Retinal pigment epithelial cell (primary cell): ENCODE measurements around the gene SDS.

ENCODE experiments used
- DNase-seq: peaks from one replicate; pipeline ENCODE4 v3.0.0-alpha.2; 2010; ENCODE audit warnings: low read depth
- H3K4me3 ChIP-seq: 2 replicates; pipeline ENCODE4 v1.5.1; 2011; ENCODE audit warnings: mild to moderate bottlenecking, low read length, control low read depth, moderate library complexity
- TF ChIP-seq, protein P1 (sequence below): conservative IDR thresholded peaks from 2 replicates; pipeline ENCODE4 v1.5.1; 2011; ENCODE audit warnings: low read depth, low read length, control low read depth, inconsistent platforms

SDS gene

DNA sequence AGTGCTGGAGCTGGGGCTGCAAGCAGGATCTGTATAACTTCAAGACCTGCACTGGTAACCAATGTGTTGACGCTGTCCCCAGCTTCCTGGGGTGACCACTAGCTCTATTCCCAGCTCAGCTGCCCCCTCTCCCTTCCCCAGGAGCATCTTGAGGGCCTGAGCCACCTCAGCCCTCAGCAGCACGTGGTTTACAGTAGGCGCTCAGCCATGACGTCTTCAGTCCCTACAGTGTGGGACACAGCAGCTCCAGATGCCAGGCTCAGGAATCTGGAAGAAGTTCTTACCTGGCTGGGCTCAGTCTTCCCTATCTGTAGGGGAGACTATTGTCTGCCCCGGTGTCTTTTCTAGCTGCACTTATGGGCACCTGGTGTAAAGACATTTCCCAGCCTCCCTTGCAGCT, 8.6 kb downstream of the SDS start:
- TF ChIP-seq, protein P1, sequence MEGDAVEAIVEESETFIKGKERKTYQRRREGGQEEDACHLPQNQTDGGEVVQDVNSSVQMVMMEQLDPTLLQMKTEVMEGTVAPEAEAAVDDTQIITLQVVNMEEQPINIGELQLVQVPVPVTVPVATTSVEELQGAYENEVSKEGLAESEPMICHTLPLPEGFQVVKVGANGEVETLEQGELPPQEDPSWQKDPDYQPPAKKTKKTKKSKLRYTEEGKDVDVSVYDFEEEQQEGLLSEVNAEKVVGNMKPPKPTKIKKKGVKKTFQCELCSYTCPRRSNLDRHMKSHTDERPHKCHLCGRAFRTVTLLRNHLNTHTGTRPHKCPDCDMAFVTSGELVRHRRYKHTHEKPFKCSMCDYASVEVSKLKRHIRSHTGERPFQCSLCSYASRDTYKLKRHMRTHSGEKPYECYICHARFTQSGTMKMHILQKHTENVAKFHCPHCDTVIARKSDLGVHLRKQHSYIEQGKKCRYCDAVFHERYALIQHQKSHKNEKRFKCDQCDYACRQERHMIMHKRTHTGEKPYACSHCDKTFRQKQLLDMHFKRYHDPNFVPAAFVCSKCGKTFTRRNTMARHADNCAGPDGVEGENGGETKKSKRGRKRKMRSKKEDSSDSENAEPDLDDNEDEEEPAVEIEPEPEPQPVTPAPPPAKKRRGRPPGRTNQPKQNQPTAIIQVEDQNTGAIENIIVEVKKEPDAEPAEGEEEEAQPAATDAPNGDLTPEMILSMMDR = no peak
- no peak overlapping the region for H3K4me3 ChIP-seq
- no peak for DNase-seq

DNA sequence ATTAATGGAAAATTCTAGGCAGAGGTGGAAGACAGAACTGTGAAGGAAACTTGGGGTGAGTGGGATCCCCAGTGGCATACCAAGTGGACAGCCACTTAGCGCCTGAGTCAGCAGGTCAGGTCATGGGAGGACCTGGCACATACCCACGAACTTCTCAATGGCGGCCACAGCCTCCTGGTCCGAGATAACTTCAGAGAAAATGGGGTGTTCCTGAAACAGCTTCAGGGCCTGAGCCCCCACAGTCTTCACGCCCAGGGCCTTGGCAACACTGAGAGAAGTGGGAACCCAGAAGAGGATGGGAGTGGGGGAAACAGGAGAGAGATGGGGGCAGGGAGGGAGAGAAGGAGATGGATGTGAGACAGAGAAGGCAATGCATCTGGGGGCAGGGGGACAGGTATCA, 9.9 kb downstream of the SDS start:
- TF ChIP-seq, protein P1 = no peak
- no peak for DNase-seq
- no peak overlapping the region for H3K4me3 ChIP-seq

- TF ChIP-seq, protein P1 = no peak
- no peak overlapping the region for H3K4me3 ChIP-seq
- no peak for DNase-seq
Measured at GRCh38 chr12:113392988-113393579, 10.6 kb downstream of the SDS start.

DNA sequence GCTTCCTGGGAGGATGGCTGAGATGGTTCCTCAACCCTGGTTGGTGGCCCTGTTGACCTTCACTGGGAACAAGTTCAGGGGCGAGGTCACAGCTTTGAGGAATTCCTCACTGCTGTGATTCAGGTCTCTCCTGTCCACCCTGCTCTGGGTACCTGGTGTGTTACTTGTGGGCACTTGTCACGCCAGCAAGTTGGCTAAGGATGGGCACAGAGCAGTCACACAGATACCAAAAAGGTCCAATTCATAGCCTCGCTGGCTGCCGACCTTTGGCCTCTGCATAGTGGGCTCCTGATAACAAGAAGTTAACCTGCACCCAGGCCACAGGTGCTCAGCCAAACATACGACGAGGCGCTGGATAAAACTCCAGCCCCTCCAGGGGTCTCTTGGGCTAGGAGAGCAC, 11.2 kb downstream of the SDS start:
- H3K4me3 ChIP-seq = no peak overlapping the region
- DNase-seq = no peak
- TF ChIP-seq, protein P1 = no peak

GRCh38 chr12:113391650-113392337, 11.9 kb downstream of the SDS start:
- no peak for DNase-seq
- TF ChIP-seq, protein P1 = no peak
- no peak overlapping the region for H3K4me3 ChIP-seq

DNA sequence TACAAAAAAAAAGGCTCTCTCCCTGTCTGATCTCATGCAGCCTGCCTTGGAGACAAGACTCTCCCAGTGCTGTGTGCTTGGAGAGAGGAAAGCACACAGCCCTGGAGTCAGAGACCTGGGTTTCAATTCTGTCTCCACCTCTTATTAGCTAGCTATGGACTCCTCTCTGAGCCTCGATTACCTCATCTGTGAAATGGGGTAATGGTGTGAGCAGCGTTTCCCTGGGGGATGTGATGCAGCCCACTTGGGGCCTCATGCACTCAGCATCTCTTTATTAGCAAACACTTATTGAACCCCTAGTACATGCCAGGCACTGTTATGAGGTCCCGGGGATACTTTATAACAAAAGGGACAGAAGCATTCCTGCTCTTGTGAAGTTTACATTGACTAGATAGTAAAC, 12.5 kb downstream of the SDS start:
- DNase-seq = no peak
- TF ChIP-seq, protein P1 = no peak
- no peak overlapping the region for H3K4me3 ChIP-seq
